Mesenchymal stem cell (in vitro differentiated cells and primary cell): ENCODE results near the gene RAB11FIP5.

ENCODE experiments used
- DNase-seq: peaks from one replicate; pipeline ENCODE4 v3.0.0-alpha.2; 2013
- H2AFZ ChIP-seq: one replicate; pipeline ENCODE4 v1.6.1; 2013; ENCODE audit warnings: low read depth, mild to moderate bottlenecking, control low read depth, inconsistent platforms, low read length, moderate library complexity
- H2AK5ac ChIP-seq: 2 replicates; pipeline ENCODE4 v1.6.1; 2013; ENCODE audit warnings: low read length, moderate library complexity, mild to moderate bottlenecking, inconsistent platforms; ENCODE audit not compliant: severe bottlenecking
- H2BK120ac ChIP-seq: one replicate; pipeline ENCODE4 v1.6.1; 2013; ENCODE audit warnings: low read depth, mild to moderate bottlenecking, inconsistent platforms, low read length, moderate library complexity
- H2BK12ac ChIP-seq, 2 experiments: one replicate each; pipeline ENCODE4 v1.6.1; 2013; ENCODE audit warnings: inconsistent platforms in 2 of 2, low read length in 2 of 2, mild to moderate bottlenecking in 2 of 2, moderate library complexity in 2 of 2, control low read depth in 1 of 2
- H2BK15ac ChIP-seq: one replicate; pipeline ENCODE4 v1.6.1; 2013; ENCODE audit warnings: mild to moderate bottlenecking, low read depth, inconsistent platforms; ENCODE audit not compliant: poor library complexity, severe bottlenecking
- H2BK5ac ChIP-seq: 2 replicates; pipeline ENCODE4 v1.6.1; 2013; ENCODE audit warnings: low read depth, mild to moderate bottlenecking, low read length, control low read depth, inconsistent platforms; ENCODE audit not compliant: poor library complexity, severe bottlenecking
- H3K14ac ChIP-seq, 2 experiments: one replicate each; pipeline ENCODE4 v1.6.1; 2013; ENCODE audit warnings: inconsistent platforms in 2 of 2, low read length in 2 of 2, control low read depth in 1 of 2, mild to moderate bottlenecking in 1 of 2, moderate library complexity in 1 of 2
- H3K18ac ChIP-seq, 2 experiments: one replicate each; pipeline ENCODE4 v1.6.1; 2013; ENCODE audit warnings: inconsistent platforms in 2 of 2, low read length in 2 of 2, control low read depth in 1 of 2, low read depth in 1 of 2, mild to moderate bottlenecking in 1 of 2
- H3K23ac ChIP-seq, 2 experiments: one replicate each; pipeline ENCODE4 v1.6.1; 2013; ENCODE audit warnings: inconsistent platforms in 2 of 2, low read length in 2 of 2, mild to moderate bottlenecking in 2 of 2, moderate library complexity in 2 of 2, control low read depth in 1 of 2
- H3K27ac ChIP-seq: 2 replicates; pipeline ENCODE4 v1.5.1; 2013; ENCODE audit warnings: mild to moderate bottlenecking, moderate library complexity, low read length, control low read depth, inconsistent platforms; ENCODE audit not compliant: poor library complexity, severe bottlenecking
- H3K27me3 ChIP-seq, 2 experiments: 2 replicates each; pipeline versions ENCODE4 v1.6.1 to v1.7.0; 2013; ENCODE audit warnings: low read length in 2 of 2, mild to moderate bottlenecking in 2 of 2, moderate library complexity in 2 of 2, control low read depth in 1 of 2, inconsistent platforms in 1 of 2; ENCODE audit not compliant: control insufficient read depth in 1 of 2, insufficient read depth in 1 of 2
- H3K36me3 ChIP-seq, 2 experiments: 2 replicates each; pipeline versions ENCODE4 v1.6.1 to v1.7.0; 2013; ENCODE audit warnings: low read length in 2 of 2, control low read depth in 1 of 2, inconsistent platforms in 1 of 2, low read depth in 1 of 2, mild to moderate bottlenecking in 1 of 2; ENCODE audit not compliant: insufficient read depth in 2 of 2, control insufficient read depth in 1 of 2
- H3K4ac ChIP-seq, 2 experiments: one replicate each; pipeline ENCODE4 v1.6.1; 2013; ENCODE audit warnings: inconsistent platforms in 2 of 2, low read length in 2 of 2, mild to moderate bottlenecking in 2 of 2, moderate library complexity in 2 of 2, control low read depth in 1 of 2, low read depth in 1 of 2
- H3K4me1 ChIP-seq: 2 replicates; pipeline ENCODE4 v1.6.1; 2013; ENCODE audit warnings: low read depth, low read length, control low read depth; ENCODE audit not compliant: control insufficient read depth, insufficient read depth
- H3K4me2 ChIP-seq: 2 replicates; pipeline ENCODE4 v1.6.1; 2013; ENCODE audit warnings: low read length, mild to moderate bottlenecking, inconsistent platforms; ENCODE audit not compliant: poor library complexity, severe bottlenecking
- H3K4me3 ChIP-seq, 2 experiments: 2 replicates each; pipeline versions ENCODE4 v1.5.1 to v1.7.0; 2013; ENCODE audit warnings: low read length in 2 of 2, mild to moderate bottlenecking in 2 of 2, control low read depth in 1 of 2, low read depth in 1 of 2; ENCODE audit not compliant: insufficient read depth in 1 of 2
- H3K79me1 ChIP-seq: replicated peaks from 2 replicates; pipeline ENCODE4 v1.6.1; 2013; ENCODE audit warnings: mild to moderate bottlenecking, control low read depth, low read length, inconsistent platforms; ENCODE audit not compliant: poor library complexity, severe bottlenecking
- H3K9ac ChIP-seq: 2 replicates; pipeline ENCODE4 v1.7.0; 2013; ENCODE audit warnings: mild to moderate bottlenecking, low read length, moderate library complexity
- H3K9me3 ChIP-seq: 2 replicates; pipeline ENCODE4 v1.7.0; 2013; ENCODE audit warnings: mild to moderate bottlenecking, low read length; ENCODE audit not compliant: control insufficient read depth
- H4K8ac ChIP-seq: one replicate; pipeline ENCODE4 v1.6.1; 2013; ENCODE audit warnings: inconsistent platforms, mild to moderate bottlenecking, low read length, moderate library complexity
- H4K91ac ChIP-seq: one replicate; pipeline ENCODE4 v1.6.1; 2013; ENCODE audit warnings: mild to moderate bottlenecking, low read length, inconsistent platforms
- WGBS: methylation state at CpG from one replicate; pipeline ENCODE4 v1.1.7; 2013; ENCODE audit warnings: mixed read lengths; 5-methylcytosine and 5-hydroxymethylcytosine counted together

RAB11FIP5 gene

GRCh38 chr2:73043276-73043675, 69.5 kb downstream of the RAB11FIP5 start:
- H3K9ac ChIP-seq, result no peak overlapping the region
- H3K4me1 ChIP-seq, result peaks cover 8% of the 10 kb centered on the region
- WGBS, result 79% methylated on average over 3 of the region's 5 CpGs
- H3K27ac ChIP-seq, result no peak overlapping the region
- H3K36me3 ChIP-seq, result peaks cover 11 to 13% of the 10 kb centered on the region in 2 experiments
- no peaks in the 10 kb centered on the region for H3K9me3 ChIP-seq
- no peak overlapping the region for H4K91ac ChIP-seq
- H2AK5ac ChIP-seq, result no peak overlapping the region
- H3K18ac ChIP-seq, result no peak overlapping the region
- H3K27me3 ChIP-seq, result no peaks in the 10 kb centered on the region
- H4K8ac ChIP-seq, result no peak overlapping the region
- H3K14ac ChIP-seq, result peak overlapping the region in 1 of 2 experiments; percentile 15
- no peak overlapping the region for H3K4me2 ChIP-seq
- no peak overlapping the region for H2BK120ac ChIP-seq
- H3K4me3 ChIP-seq, result peak overlapping the region in 1 of 2 experiments; percentile 7
- peaks cover 15% of the 10 kb centered on the region for H3K79me1 ChIP-seq
- peak overlapping the region in 1 of 2 experiments; percentile 48 for H2BK12ac ChIP-seq
- no peak for DNase-seq
- H3K23ac ChIP-seq, result no peak overlapping the region
- H2AFZ ChIP-seq, result no peak overlapping the region
- H2BK15ac ChIP-seq, result no peak overlapping the region
- no peak overlapping the region for H2BK5ac ChIP-seq
- no peak overlapping the region for H3K4ac ChIP-seq

- Histone ChIP-seq H3K14ac (peak overlapping the region in 1 of 2 experiments; percentile 31), H3K4ac (no peak overlapping the region), H2BK120ac (no peak overlapping the region), H3K4me2 (no peak overlapping the region), H3K36me3 (peaks cover 19 to 22% of the 10 kb centered on the region in 2 experiments), H3K4me1 (peaks cover 5% of the 10 kb centered on the region), H4K91ac (no peak overlapping the region), H3K79me1 (peaks cover 12% of the 10 kb centered on the region), H4K8ac (no peak overlapping the region), H3K23ac (no peak overlapping the region), H3K9me3 (no peaks in the 10 kb centered on the region), H2BK5ac (no peak overlapping the region), H2BK12ac (no peak overlapping the region), H2BK15ac (no peak overlapping the region), H3K27me3 (no peaks in the 10 kb centered on the region), H3K27ac (no peak overlapping the region), H3K18ac (no peak overlapping the region), H2AK5ac (no peak overlapping the region), H2AFZ (no peak overlapping the region), H3K4me3 (no peak overlapping the region), H3K9ac (no peak overlapping the region)
- WGBS, result 84% methylated on average over 2 of the region's 6 CpGs
- no peak for DNase-seq
These were observed 74.7 kb downstream of the RAB11FIP5 start for GRCh38 chr2:73037947-73038585.

DNA sequence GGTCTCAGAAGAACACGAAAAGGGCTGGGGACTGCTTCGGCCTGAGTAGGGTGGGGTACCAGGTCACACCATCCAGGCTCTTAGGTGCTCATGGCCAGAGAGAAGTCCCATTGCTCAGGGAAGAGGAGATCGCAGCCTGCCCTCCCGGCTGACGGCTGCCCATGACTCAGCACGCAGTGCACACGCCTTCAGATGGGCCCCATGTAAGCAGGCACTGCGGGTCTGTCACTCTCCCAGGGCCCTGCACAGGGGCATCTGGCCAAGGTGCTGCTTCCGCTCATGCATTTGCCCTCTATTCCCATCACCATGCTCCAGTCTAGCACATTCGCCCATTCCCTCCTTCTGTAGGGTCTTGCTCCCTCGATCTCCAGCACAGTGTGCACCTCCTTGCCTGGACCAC, 76.0 kb downstream of the RAB11FIP5 start:
- Histone ChIP-seq H4K91ac (no peak overlapping the region), H2AK5ac (no peak overlapping the region), H2AFZ (no peak overlapping the region), H2BK12ac (no peak overlapping the region), H3K4me2 (no peak overlapping the region), H2BK120ac (no peak overlapping the region), H3K9me3 (no peaks in the 10 kb centered on the region), H3K9ac (no peak overlapping the region), H2BK15ac (no peak overlapping the region), H3K27me3 (no peaks in the 10 kb centered on the region), H4K8ac (no peak overlapping the region), H3K79me1 (peaks cover 11% of the 10 kb centered on the region), H3K4me1 (peaks cover 5% of the 10 kb centered on the region), H3K36me3 (peaks cover 19 to 22% of the 10 kb centered on the region in 2 experiments), H3K4ac (no peak overlapping the region), H2BK5ac (no peak overlapping the region), H3K18ac (no peak overlapping the region), H3K27ac (no peak overlapping the region), H3K4me3 (no peak overlapping the region), H3K14ac (no peak overlapping the region), H3K23ac (no peak overlapping the region)
- no peak for DNase-seq
- WGBS, result 90% methylated on average over 11 of the region's 11 CpGs

GRCh38 chr2:73035899-73036711, 76.6 kb downstream of the RAB11FIP5 start:
- Histone ChIP-seq H2AFZ (no peak overlapping the region), H3K4ac (no peak overlapping the region), H4K8ac (no peak overlapping the region), H2BK15ac (no peak overlapping the region), H2BK120ac (no peak overlapping the region), H3K9me3 (no peaks in the 10 kb centered on the region), H3K4me1 (peaks cover 6% of the 10 kb centered on the region), H3K14ac (no peak overlapping the region), H3K4me2 (no peak overlapping the region), H3K36me3 (peaks cover 18 to 23% of the 10 kb centered on the region in 2 experiments), H3K18ac (no peak overlapping the region), H4K91ac (no peak overlapping the region), H3K23ac (no peak overlapping the region), H2BK12ac (no peak overlapping the region), H2AK5ac (no peak overlapping the region), H2BK5ac (no peak overlapping the region), H3K27ac (no peak overlapping the region), H3K27me3 (no peaks in the 10 kb centered on the region), H3K4me3 (no peak overlapping the region), H3K9ac (no peak overlapping the region), H3K79me1 (peaks cover 12% of the 10 kb centered on the region)
- no peak for DNase-seq
- 98% methylated on average over 6 of the region's 6 CpGs for WGBS
